Heart left ventricle (tissue), 16 donors: ENCODE measurements around the gene KCTD19. TPM values are rescaled to one million over a fixed set of nuclear protein-coding genes. Genes with fewer than 3 reads are reported as not detected.
A peak's percentile ranks its signal among the peaks of the same experiment; 100 is the strongest.

Source experiments
- ATAC-seq, 4 donors: fragments of 200-7000 bp; cut with Tn5 transposase; one replicate each; pipeline ENCODE4 v1.9.1; 2020 to 2022; ENCODE audit warnings: moderate library complexity in 4 of 4, mild to moderate bottlenecking in 3 of 4, moderate number of reproducible peaks in 1 of 4
- DNase-seq, 5 donors: peaks; one replicate each; pipeline ENCODE4 v3.0.0-alpha.2; 2020
- H3K27ac ChIP-seq, 12 donors: fragments of 200-600 bp; sonication (generic) in 4 of 12; one replicate each; pipeline versions ENCODE4 v1.5.0 to v1.8.0; 2016 to 2022; ENCODE audit warnings: mild to moderate bottlenecking in 2 of 12
- H3K27me3 ChIP-seq, 9 donors: fragments of 200-600 bp; sonication (generic) in 2 of 9; one replicate each; pipeline versions ENCODE4 v1.5.1 to v1.8.0; 2016 to 2022; ENCODE audit warnings: mild to moderate bottlenecking in 3 of 9
- H3K36me3 ChIP-seq, 9 donors: fragments of 200-600 bp; sonication (generic) in 2 of 9; one replicate each; pipeline versions ENCODE4 v1.5.0 to v1.8.0; 2018 to 2022; ENCODE audit warnings: mild to moderate bottlenecking in 2 of 9
- H3K4me1 ChIP-seq, 12 donors: fragments of 200-600 bp; sonication (generic) in 4 of 12; one replicate each; pipeline versions ENCODE4 v1.5.0 to v1.8.0; 2016 to 2022; ENCODE audit warnings: mild to moderate bottlenecking in 3 of 12
- H3K4me3 ChIP-seq, 12 donors: fragments of 200-600 bp; sonication (generic) in 4 of 12; one replicate each; pipeline versions ENCODE4 v1.5.0 to v1.8.0; 2017 to 2022; ENCODE audit warnings: mild to moderate bottlenecking in 9 of 12, moderate library complexity in 4 of 12
- H3K9me3 ChIP-seq, 12 donors: fragments of 200-600 bp; sonication (generic) in 4 of 12; one replicate each; pipeline versions ENCODE4 v1.5.0 to v1.8.0; 2016 to 2022; ENCODE audit warnings: mild to moderate bottlenecking in 1 of 12
- CTCF ChIP-seq, 12 donors: fragments of 200-600 bp; sonication (generic) in 4 of 12; IDR thresholded peaks; one replicate each; pipeline versions ENCODE4 v1.5.0 to v1.8.0; 2018 to 2022; ENCODE audit warnings: antibody characterized with exemption in 12 of 12, mild to moderate bottlenecking in 5 of 12
- POLR2A ChIP-seq, 2 donors: fragments of 450-650 bp; IDR thresholded peaks; one replicate each; pipeline ENCODE4 v1.6.1; 2017; ENCODE audit warnings: antibody characterized with exemption in 2 of 2, mild to moderate bottlenecking in 2 of 2, moderate library complexity in 2 of 2
- WGBS, 4 donors: extraction: QIAGEN DNeasy Blood & Tissue Kit in 2 of 4; methylation state at CpG; one replicate each; pipeline versions ENCODE4 v1.1.5 to v1.1.7; 2013 to 2018; 5-methylcytosine and 5-hydroxymethylcytosine counted together
- intact Hi-C, 10 donors: fragments of 100-400 bp; cut with DNase I; formaldehyde crosslinking; loops; one replicate each; pipeline versions ENCODE4 v1.11.1 to v1.14.2; 2022
- polyA plus RNA-seq, 2 donors: library from polyadenylated mRNA; stranded (reverse); fragments of 200-250 nt; gene quantifications; one replicate each; pipeline ENCODE4 v1.2.3, GENCODE V29; 2013
- total RNA-seq, 9 donors: library from RNA; depleted of rRNA in 2 of 9; stranded (reverse); fragments of >200 nt in 2 of 9; fragmentation: NEBNext Ultra II Directional in 3 of 9; extraction: Animal tissue kit (Norgen Biotek cat#: 25700) in 3 of 9; gene quantifications; one replicate each; pipeline versions ENCODE4 v1.1.0 to v1.2.4, GENCODE V29; 2016 to 2023
- donor health status: ischemic (EF 13 %, LVEDD 7.1; RV severe dilation, severe dysfunction).
- donor health status: healthy with polysubstance abuse.
- donor health status: DM: no; HTN: yes; CAD: no.
- donor health status: DM: no; HTN: no; CAD: no.
- donor health status: ischemic (EF 25% LVEDD 6.9; RV normal size, moderate dysfunction).
- donor health status: ischemic (EF 25% LVEDD 5.7; RV mildly dilated, moderate dysfunction).
- donor health status: healthy.
- donor health status: DM: yes; HTN: yes; CAD: no.
- donor health status: ischemic (EF 35%, LVEDD 5.7; RV mildly dilated, moderate dysfunction).
- donor health status: nonischemic (EF 11% LVEDD 7.7; RV severe dilation, severe dysfunction).
- donor health status: DM: yes; HTN: yes; CAD: no.
- donor health status: PGD.
- donor health status: ischemic (EF 29% LVEDD 5.4; RV normal size, mild dysfunction).
- donor health status: nonischemic (EF 23%, LVEDD 6.1; RV moderate dilation, normal function).

Gene KCTD19
- total and polyA plus RNA-seq, 11 donors: 0.19 to 0.29 TPM; not detected in 9

- TF ChIP-seq POLR2A (IDR thresholded peaks at IDR 0.05) (no peak), CTCF (IDR thresholded peaks at IDR 0.05) (peak in 11 of 12 donors; percentile 24 to 61 (median 39))
- WGBS, 4 donors: 44 to 75% (median 74%) methylated on average over 11 to 34 of the region's 34 CpGs
- intact Hi-C loops: loop anchor here in 3 of 10 donors (10.0 kb wide), 1 partner anchor 110 kb away; the partner anchor contains the start of gene TPPP3 (in 3 of the 3)
- peak in 2 of 5 donors; percentile 34 to 53 for DNase-seq
- H3K4me1 ChIP-seq: no peaks in the 10 kb centered on the region
- H3K27me3 ChIP-seq: no peaks in the 10 kb centered on the region
- H3K4me3 ChIP-seq: no peak overlapping the region
- H3K27ac ChIP-seq: no peak overlapping the region
- no peaks in the 10 kb centered on the region for H3K36me3 ChIP-seq
- H3K9me3 ChIP-seq: no peaks in the 10 kb centered on the region
- peak; percentile 42 to 80 (median 68) for ATAC-seq
Measured at GRCh38 chr16:67284699-67285646, 41.6 kb downstream of the KCTD19 start.

GRCh38 chr16:67283826-67284555 is 42.5 kb downstream of the KCTD19 start:
- Histone ChIP-seq H3K4me3 (no peak overlapping the region), H3K27ac (no peak overlapping the region), H3K36me3 (no peaks in the 10 kb centered on the region), H3K27me3 (peaks cover 0 to 3% (median 0%) of the 10 kb centered on the region in 9 donors), H3K4me1 (peaks cover 0 to 7% (median 0%) of the 10 kb centered on the region in 12 donors), H3K9me3 (no peaks in the 10 kb centered on the region)
- DNase-seq (peak in 1 of 5 donors; percentile 30), ATAC-seq (no peak)
- intact Hi-C loops: loop anchor here in 3 of 10 donors (10.0 kb wide), 1 partner anchor 111 kb away; the partner anchor contains the start of gene TPPP3 (in 3 of the 3)
- WGBS, 4 donors: 90 to 93% (median 92%) methylated on average over 16 to 21 of the region's 21 CpGs
- no peak for TF ChIP-seq POLR2A (IDR thresholded peaks at IDR 0.05)
- no peak for TF ChIP-seq CTCF (IDR thresholded peaks at IDR 0.05)

- H3K4me3 ChIP-seq: no peak overlapping the region
- peaks cover 0 to 13% (median 6%) of the 10 kb centered on the region in 12 donors for H3K4me1 ChIP-seq
- no peak overlapping the region for H3K27ac ChIP-seq
- ATAC-seq (no peak), DNase-seq (no peak)
- WGBS, 4 donors: 89 to 95% (median 92%) methylated on average over 7 of the region's 7 CpGs
- no peaks in the 10 kb centered on the region for H3K36me3 ChIP-seq
- intact Hi-C loops: loop anchor here in 3 of 10 donors (10.0 kb wide), 1 partner anchor 112 kb away; the partner anchor contains the start of gene TPPP3 (in 3 of the 3)
- peaks cover 0 to 3% (median 0%) of the 10 kb centered on the region in 9 donors for H3K27me3 ChIP-seq
- H3K9me3 ChIP-seq: no peaks in the 10 kb centered on the region
- no peak for TF ChIP-seq CTCF (IDR thresholded peaks at IDR 0.05)
- no peak for TF ChIP-seq POLR2A (IDR thresholded peaks at IDR 0.05)
Measured at GRCh38 chr16:67283039-67283825, 43.3 kb downstream of the KCTD19 start.
